GM18873 (cell line): ENCODE results near the gene RUNX1.
"Not testable (repeated sequence)": the region's sequence is repeated elsewhere in the genome, so short reads cannot be mapped to it uniquely, and the experiment has no call there.

ENCODE experiments used
- ATAC-seq: cut with Tn5 transposase; IDR thresholded peaks from one replicate; pipeline ENCODE4 v1.9.1; 2021; ENCODE audit warnings: mild to moderate bottlenecking, moderate library complexity, moderate number of reproducible peaks; ENCODE audit not compliant: unreplicated experiment, low FRiP score

RUNX1 gene

GRCh38 chr21:34995979-34996303 is 53.2 kb downstream of the RUNX1 start:
- ATAC-seq: no peak

GRCh38 chr21:34994766-34995631 is 54.1 kb downstream of the RUNX1 start:
- ATAC-seq: no peak

- ATAC-seq: not testable (repeated sequence)
Measured at GRCh38 chr21:34993521-34993921, 55.6 kb downstream of the RUNX1 start.

- ATAC-seq: no peak
Measured at GRCh38 chr21:34992736-34993398, 56.2 kb downstream of the RUNX1 start.

- no peak for ATAC-seq
Measured at GRCh38 chr21:34992180-34992579, 56.9 kb downstream of the RUNX1 start.

GRCh38 chr21:34991366-34991957 is 57.6 kb downstream of the RUNX1 start:
- no peak for ATAC-seq

- ATAC-seq: no peak
Measured at GRCh38 chr21:34990842-34991241, 58.3 kb downstream of the RUNX1 start.

- no peak for ATAC-seq
Measured at GRCh38 chr21:34989337-34990151, 59.6 kb downstream of the RUNX1 start.

GRCh38 chr21:34988625-34989024 is 60.5 kb downstream of the RUNX1 start:
- ATAC-seq: no peak

- ATAC-seq: no peak
Measured at GRCh38 chr21:34988139-34988538, 61.0 kb downstream of the RUNX1 start.

GRCh38 chr21:34987501-34988072 is 61.5 kb downstream of the RUNX1 start:
- ATAC-seq: no peak

- ATAC-seq: peak; percentile 75
Measured at GRCh38 chr21:34986561-34987500, 62.3 kb downstream of the RUNX1 start.

GRCh38 chr21:34984356-34985058 is 64.6 kb downstream of the RUNX1 start:
- no peak for ATAC-seq

GRCh38 chr21:34983680-34984086 is 65.4 kb downstream of the RUNX1 start:
- no peak for ATAC-seq

GRCh38 chr21:34981791-34982190 is 67.3 kb downstream of the RUNX1 start:
- no peak for ATAC-seq

GRCh38 chr21:34980423-34981115 is 68.5 kb downstream of the RUNX1 start:
- ATAC-seq: no peak

- no peak for ATAC-seq
Measured at GRCh38 chr21:34979383-34979782, 69.7 kb downstream of the RUNX1 start.

GRCh38 chr21:34977333-34977732 is 71.8 kb downstream of the RUNX1 start:
- no peak for ATAC-seq
